Mesenchymal stem cell (in vitro differentiated cells and primary cell): ENCODE measurements around the gene PPM1E.
A peak's percentile ranks its signal among the peaks of the same experiment; 100 is the strongest.

Source experiments
- DNase-seq: peaks from one replicate; pipeline ENCODE4 v3.0.0-alpha.2; 2013
- H2AFZ ChIP-seq: one replicate; pipeline ENCODE4 v1.6.1; 2013; ENCODE audit warnings: low read depth, mild to moderate bottlenecking, control low read depth, inconsistent platforms, low read length, moderate library complexity
- H2AK5ac ChIP-seq: 2 replicates; pipeline ENCODE4 v1.6.1; 2013; ENCODE audit warnings: low read length, moderate library complexity, mild to moderate bottlenecking, inconsistent platforms; ENCODE audit not compliant: severe bottlenecking
- H2BK120ac ChIP-seq: one replicate; pipeline ENCODE4 v1.6.1; 2013; ENCODE audit warnings: low read depth, mild to moderate bottlenecking, inconsistent platforms, low read length, moderate library complexity
- H2BK12ac ChIP-seq, 2 experiments: one replicate each; pipeline ENCODE4 v1.6.1; 2013; ENCODE audit warnings: inconsistent platforms in 2 of 2, low read length in 2 of 2, mild to moderate bottlenecking in 2 of 2, moderate library complexity in 2 of 2, control low read depth in 1 of 2
- H2BK15ac ChIP-seq: one replicate; pipeline ENCODE4 v1.6.1; 2013; ENCODE audit warnings: mild to moderate bottlenecking, low read depth, inconsistent platforms; ENCODE audit not compliant: poor library complexity, severe bottlenecking
- H2BK5ac ChIP-seq: 2 replicates; pipeline ENCODE4 v1.6.1; 2013; ENCODE audit warnings: low read depth, mild to moderate bottlenecking, low read length, control low read depth, inconsistent platforms; ENCODE audit not compliant: poor library complexity, severe bottlenecking
- H3K14ac ChIP-seq, 2 experiments: one replicate each; pipeline ENCODE4 v1.6.1; 2013; ENCODE audit warnings: inconsistent platforms in 2 of 2, low read length in 2 of 2, control low read depth in 1 of 2, mild to moderate bottlenecking in 1 of 2, moderate library complexity in 1 of 2
- H3K18ac ChIP-seq, 2 experiments: one replicate each; pipeline ENCODE4 v1.6.1; 2013; ENCODE audit warnings: inconsistent platforms in 2 of 2, low read length in 2 of 2, control low read depth in 1 of 2, low read depth in 1 of 2, mild to moderate bottlenecking in 1 of 2
- H3K23ac ChIP-seq, 2 experiments: one replicate each; pipeline ENCODE4 v1.6.1; 2013; ENCODE audit warnings: inconsistent platforms in 2 of 2, low read length in 2 of 2, mild to moderate bottlenecking in 2 of 2, moderate library complexity in 2 of 2, control low read depth in 1 of 2
- H3K27ac ChIP-seq: 2 replicates; pipeline ENCODE4 v1.5.1; 2013; ENCODE audit warnings: mild to moderate bottlenecking, moderate library complexity, low read length, control low read depth, inconsistent platforms; ENCODE audit not compliant: poor library complexity, severe bottlenecking
- H3K27me3 ChIP-seq, 2 experiments: 2 replicates each; pipeline versions ENCODE4 v1.6.1 to v1.7.0; 2013; ENCODE audit warnings: low read length in 2 of 2, mild to moderate bottlenecking in 2 of 2, moderate library complexity in 2 of 2, control low read depth in 1 of 2, inconsistent platforms in 1 of 2; ENCODE audit not compliant: control insufficient read depth in 1 of 2, insufficient read depth in 1 of 2
- H3K36me3 ChIP-seq, 2 experiments: 2 replicates each; pipeline versions ENCODE4 v1.6.1 to v1.7.0; 2013; ENCODE audit warnings: low read length in 2 of 2, control low read depth in 1 of 2, inconsistent platforms in 1 of 2, low read depth in 1 of 2, mild to moderate bottlenecking in 1 of 2; ENCODE audit not compliant: insufficient read depth in 2 of 2, control insufficient read depth in 1 of 2
- H3K4ac ChIP-seq, 2 experiments: one replicate each; pipeline ENCODE4 v1.6.1; 2013; ENCODE audit warnings: inconsistent platforms in 2 of 2, low read length in 2 of 2, mild to moderate bottlenecking in 2 of 2, moderate library complexity in 2 of 2, control low read depth in 1 of 2, low read depth in 1 of 2
- H3K4me1 ChIP-seq: 2 replicates; pipeline ENCODE4 v1.6.1; 2013; ENCODE audit warnings: low read depth, low read length, control low read depth; ENCODE audit not compliant: control insufficient read depth, insufficient read depth
- H3K4me2 ChIP-seq: 2 replicates; pipeline ENCODE4 v1.6.1; 2013; ENCODE audit warnings: low read length, mild to moderate bottlenecking, inconsistent platforms; ENCODE audit not compliant: poor library complexity, severe bottlenecking
- H3K4me3 ChIP-seq, 2 experiments: 2 replicates each; pipeline versions ENCODE4 v1.5.1 to v1.7.0; 2013; ENCODE audit warnings: low read length in 2 of 2, mild to moderate bottlenecking in 2 of 2, control low read depth in 1 of 2, low read depth in 1 of 2; ENCODE audit not compliant: insufficient read depth in 1 of 2
- H3K79me1 ChIP-seq: replicated peaks from 2 replicates; pipeline ENCODE4 v1.6.1; 2013; ENCODE audit warnings: mild to moderate bottlenecking, control low read depth, low read length, inconsistent platforms; ENCODE audit not compliant: poor library complexity, severe bottlenecking
- H3K9ac ChIP-seq: 2 replicates; pipeline ENCODE4 v1.7.0; 2013; ENCODE audit warnings: mild to moderate bottlenecking, low read length, moderate library complexity
- H3K9me3 ChIP-seq: 2 replicates; pipeline ENCODE4 v1.7.0; 2013; ENCODE audit warnings: mild to moderate bottlenecking, low read length; ENCODE audit not compliant: control insufficient read depth
- H4K8ac ChIP-seq: one replicate; pipeline ENCODE4 v1.6.1; 2013; ENCODE audit warnings: inconsistent platforms, mild to moderate bottlenecking, low read length, moderate library complexity
- H4K91ac ChIP-seq: one replicate; pipeline ENCODE4 v1.6.1; 2013; ENCODE audit warnings: mild to moderate bottlenecking, low read length, inconsistent platforms
- WGBS: methylation state at CpG from one replicate; pipeline ENCODE4 v1.1.7; 2013; ENCODE audit warnings: mixed read lengths; 5-methylcytosine and 5-hydroxymethylcytosine counted together

PPM1E gene

GRCh38 chr17:59001158-59001814, 245.6 kb downstream of the PPM1E start:
- no peak overlapping the region for H2AK5ac ChIP-seq
- peaks cover 9% of the 10 kb centered on the region for H3K4me1 ChIP-seq
- no peak overlapping the region for H3K4me3 ChIP-seq
- no peak overlapping the region for H2AFZ ChIP-seq
- H3K9ac ChIP-seq = peak overlapping the region; percentile 26
- no peak overlapping the region for H3K14ac ChIP-seq
- 48% methylated on average over 7 of the region's 10 CpGs for WGBS
- no peak overlapping the region for H4K91ac ChIP-seq
- H3K23ac ChIP-seq = no peak overlapping the region
- peak overlapping the region; percentile 45 for H3K4me2 ChIP-seq
- peak overlapping the region; percentile 87 for H3K27ac ChIP-seq
- peaks cover 3 to 35% of the 10 kb centered on the region in 2 experiments for H3K36me3 ChIP-seq
- H3K18ac ChIP-seq = no peak overlapping the region
- no peak overlapping the region for H3K4ac ChIP-seq
- no peak overlapping the region for H2BK5ac ChIP-seq
- peak; percentile 71 for DNase-seq
- no peaks in the 10 kb centered on the region for H3K9me3 ChIP-seq
- no peak overlapping the region for H2BK120ac ChIP-seq
- H2BK15ac ChIP-seq = no peak overlapping the region
- no peak overlapping the region for H4K8ac ChIP-seq
- peaks cover 4% of the 10 kb centered on the region for H3K79me1 ChIP-seq
- no peak overlapping the region for H2BK12ac ChIP-seq
- H3K27me3 ChIP-seq = no peaks in the 10 kb centered on the region

GRCh38 chr17:59002126-59002525, 246.5 kb downstream of the PPM1E start:
- peak overlapping the region; percentile 93 for H2AK5ac ChIP-seq
- no peak overlapping the region for H2AFZ ChIP-seq
- WGBS = 95% methylated on average over 2 of the region's 3 CpGs
- peaks cover 9% of the 10 kb centered on the region for H3K4me1 ChIP-seq
- H3K79me1 ChIP-seq = peaks cover 1% of the 10 kb centered on the region
- no peak overlapping the region for H3K4me3 ChIP-seq
- H3K36me3 ChIP-seq = peaks cover 0 to 32% of the 10 kb centered on the region in 2 experiments
- H3K23ac ChIP-seq = no peak overlapping the region
- no peak overlapping the region for H2BK120ac ChIP-seq
- no peaks in the 10 kb centered on the region for H3K9me3 ChIP-seq
- H4K91ac ChIP-seq = no peak overlapping the region
- peak overlapping the region; percentile 57 for H2BK5ac ChIP-seq
- no peak overlapping the region for H4K8ac ChIP-seq
- no peak overlapping the region for H3K4ac ChIP-seq
- no peaks in the 10 kb centered on the region for H3K27me3 ChIP-seq
- no peak overlapping the region for H3K14ac ChIP-seq
- no peak overlapping the region for H3K9ac ChIP-seq
- no peak for DNase-seq
- H3K18ac ChIP-seq = peak overlapping the region in 1 of 2 experiments; percentile 52
- peak overlapping the region; percentile 68 for H3K27ac ChIP-seq
- no peak overlapping the region for H2BK12ac ChIP-seq
- no peak overlapping the region for H2BK15ac ChIP-seq
- H3K4me2 ChIP-seq = no peak overlapping the region

- 97% methylated on average over 2 of the region's 2 CpGs for WGBS
- H3K79me1 ChIP-seq = peaks cover 1% of the 10 kb centered on the region
Measured at GRCh38 chr17:59002848-59003247, 247.2 kb downstream of the PPM1E start.

GRCh38 chr17:59003860-59004259, 248.2 kb downstream of the PPM1E start:
- no peak overlapping the region for H2AK5ac ChIP-seq
- no peak overlapping the region for H3K9ac ChIP-seq
- DNase-seq = no peak
- H2AFZ ChIP-seq = no peak overlapping the region
- no peak overlapping the region for H3K27ac ChIP-seq
- no peak overlapping the region for H2BK5ac ChIP-seq
- no peak overlapping the region for H3K4ac ChIP-seq
- H3K23ac ChIP-seq = no peak overlapping the region
- no peak overlapping the region for H4K8ac ChIP-seq
- no peak overlapping the region for H4K91ac ChIP-seq
- no peaks in the 10 kb centered on the region for H3K27me3 ChIP-seq
- peaks cover 0 to 26% of the 10 kb centered on the region in 2 experiments for H3K36me3 ChIP-seq
- WGBS = 100% methylated on average over 1 of the region's 1 CpG
- no peak overlapping the region for H3K4me3 ChIP-seq
- H3K14ac ChIP-seq = no peak overlapping the region
- peaks cover 8% of the 10 kb centered on the region for H3K4me1 ChIP-seq
- H2BK120ac ChIP-seq = no peak overlapping the region
- no peaks in the 10 kb centered on the region for H3K9me3 ChIP-seq
- no peak overlapping the region for H2BK12ac ChIP-seq
- H2BK15ac ChIP-seq = no peak overlapping the region
- H3K79me1 ChIP-seq = peaks cover 1% of the 10 kb centered on the region
- H3K18ac ChIP-seq = no peak overlapping the region
- H3K4me2 ChIP-seq = no peak overlapping the region

More at GRCh38 chr17:59002848-59003247, 247.2 kb downstream of the PPM1E start:
- no peak overlapping the region for H2BK120ac ChIP-seq
- H3K4me1 ChIP-seq = peaks cover 9% of the 10 kb centered on the region
- H2BK5ac ChIP-seq = no peak overlapping the region
- H3K9ac ChIP-seq = no peak overlapping the region
- no peak overlapping the region for H3K23ac ChIP-seq
- no peak overlapping the region for H3K27ac ChIP-seq
- H3K4me3 ChIP-seq = no peak overlapping the region
- H3K14ac ChIP-seq = no peak overlapping the region
- H3K4me2 ChIP-seq = no peak overlapping the region
- no peak overlapping the region for H3K18ac ChIP-seq
- no peak overlapping the region for H4K8ac ChIP-seq
- H3K9me3 ChIP-seq = no peaks in the 10 kb centered on the region
- H2BK12ac ChIP-seq = no peak overlapping the region
- no peaks in the 10 kb centered on the region for H3K27me3 ChIP-seq
- no peak overlapping the region for H2AK5ac ChIP-seq
- H3K4ac ChIP-seq = no peak overlapping the region
- H2AFZ ChIP-seq = no peak overlapping the region
- no peak overlapping the region for H4K91ac ChIP-seq
- H3K36me3 ChIP-seq = peaks cover 0 to 32% of the 10 kb centered on the region in 2 experiments
- no peak for DNase-seq
- no peak overlapping the region for H2BK15ac ChIP-seq
